C4-2B (cell line): ENCODE data around the gene RAB17.

ENCODE experiments used
- ZFX ChIP-seq: fragments of 450-650 bp; IDR thresholded peaks from 2 replicates; pipeline ENCODE4 v1.6.1; 2017
- TF ChIP-seq, protein P1 (sequence below): fragments of 450-650 bp; conservative IDR thresholded peaks from 2 replicates; pipeline ENCODE4 v1.5.1; 2017; ENCODE audit warnings: mild to moderate bottlenecking

DNA sequence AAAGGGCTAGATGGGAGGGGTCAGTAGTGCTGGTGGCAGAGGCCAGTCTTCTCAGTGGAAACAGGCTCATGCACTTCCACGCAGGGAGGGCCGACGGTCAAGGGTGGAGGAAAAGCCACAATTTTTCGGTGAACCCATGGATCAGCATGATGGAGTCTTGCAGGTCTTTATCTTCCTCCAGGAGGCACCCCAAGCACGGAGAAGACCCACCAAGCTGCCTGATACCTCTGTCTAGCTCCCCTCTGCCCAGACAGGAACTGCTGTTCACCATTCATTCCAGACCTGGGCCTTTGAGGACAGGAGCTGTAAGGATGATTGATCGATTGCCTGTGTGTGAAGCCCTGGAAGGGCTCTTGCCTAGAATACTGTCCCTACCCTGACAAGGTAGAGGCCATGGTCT lies 34.0 kb upstream of the RAB17 start:
- TF ChIP-seq, protein P1, sequence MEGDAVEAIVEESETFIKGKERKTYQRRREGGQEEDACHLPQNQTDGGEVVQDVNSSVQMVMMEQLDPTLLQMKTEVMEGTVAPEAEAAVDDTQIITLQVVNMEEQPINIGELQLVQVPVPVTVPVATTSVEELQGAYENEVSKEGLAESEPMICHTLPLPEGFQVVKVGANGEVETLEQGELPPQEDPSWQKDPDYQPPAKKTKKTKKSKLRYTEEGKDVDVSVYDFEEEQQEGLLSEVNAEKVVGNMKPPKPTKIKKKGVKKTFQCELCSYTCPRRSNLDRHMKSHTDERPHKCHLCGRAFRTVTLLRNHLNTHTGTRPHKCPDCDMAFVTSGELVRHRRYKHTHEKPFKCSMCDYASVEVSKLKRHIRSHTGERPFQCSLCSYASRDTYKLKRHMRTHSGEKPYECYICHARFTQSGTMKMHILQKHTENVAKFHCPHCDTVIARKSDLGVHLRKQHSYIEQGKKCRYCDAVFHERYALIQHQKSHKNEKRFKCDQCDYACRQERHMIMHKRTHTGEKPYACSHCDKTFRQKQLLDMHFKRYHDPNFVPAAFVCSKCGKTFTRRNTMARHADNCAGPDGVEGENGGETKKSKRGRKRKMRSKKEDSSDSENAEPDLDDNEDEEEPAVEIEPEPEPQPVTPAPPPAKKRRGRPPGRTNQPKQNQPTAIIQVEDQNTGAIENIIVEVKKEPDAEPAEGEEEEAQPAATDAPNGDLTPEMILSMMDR: no peak
- TF ChIP-seq ZFX: no peak
